WTC11 (cell line): ENCODE results near the gene SLC24A3. TPM values are rescaled to one million over a fixed set of nuclear protein-coding genes. Genes with fewer than 3 reads are reported as not detected.

ENCODE experiments used
- ATAC-seq: fragments of 200-7000 bp; cut with Tn5 transposase; 2 replicates; pipeline ENCODE4 v1.10.0; 2021; ENCODE audit warnings: mild to moderate bottlenecking, moderate library complexity
- CTCF ChIA-PET: fragments of 300-600 bp; sonication (Branson Sonifier 250); formaldehyde crosslinking; loops from one replicate; lab custom pipeline; 2021; ENCODE audit warnings: antibody characterized with exemption; lab: Charles Lee
- POLR2A ChIA-PET: fragments of 350-600 bp; sonication (Branson Sonifier 250); formaldehyde crosslinking; loops from one replicate; lab custom pipeline; 2021; ENCODE audit warnings: antibody characterized with exemption; lab: Charles Lee
- DNase-seq: peaks from one replicate; pipeline ENCODE4 v3.0.0; 2021; ENCODE audit warnings: low spot score
- H3K27ac Mint-ChIP-seq: 2 replicates; pipeline ENCODE4 v1.8.0; 2021; ENCODE audit warnings: mixed read lengths
- H3K27me3 Mint-ChIP-seq: 2 replicates; pipeline ENCODE4 v1.8.0; 2021; ENCODE audit warnings: low read depth, mild to moderate bottlenecking, moderate library complexity, mixed read lengths
- H3K36me3 Mint-ChIP-seq: 2 replicates; pipeline ENCODE4 v1.8.0; 2021; ENCODE audit warnings: mixed read lengths
- H3K4me1 Mint-ChIP-seq: 2 replicates; pipeline ENCODE4 v1.8.0; 2022; ENCODE audit warnings: mixed read lengths
- H3K4me3 Mint-ChIP-seq: 2 replicates; pipeline ENCODE4 v1.8.0; 2021; ENCODE audit warnings: mild to moderate bottlenecking, moderate library complexity, mixed read lengths
- H3K9me3 Mint-ChIP-seq: 2 replicates; pipeline ENCODE4 v1.8.0; 2021; ENCODE audit warnings: mixed read lengths
- AR ChIP-seq: fragments of 250-450 bp; sonication (Bioruptor Pico); IDR thresholded peaks from 2 replicates; pipeline ENCODE4 v1.9.0; 2021; ENCODE audit warnings: mild to moderate bottlenecking
- ATF2 ChIP-seq: sonication (generic); formaldehyde crosslinking; IDR thresholded peaks from 2 replicates; pipeline ENCODE4 v1.8.1; 2022; ENCODE audit warnings: low read depth, missing genetic modification reagents, borderline replicate concordance
- EMX1 ChIP-seq: fragments of 250-450 bp; sonication (Bioruptor Pico); IDR thresholded peaks from 2 replicates; pipeline ENCODE4 v1.8.0; 2021; ENCODE audit warnings: mild to moderate bottlenecking
- ETV6 ChIP-seq: sonication (generic); formaldehyde crosslinking; IDR thresholded peaks from 2 replicates; pipeline ENCODE4 v1.8.1; 2022; ENCODE audit warnings: mild to moderate bottlenecking, missing genetic modification reagents
- HMGXB4 ChIP-seq: sonication (generic); formaldehyde crosslinking; IDR thresholded peaks from 2 replicates; pipeline ENCODE4 v1.8.1; 2023; ENCODE audit warnings: mild to moderate bottlenecking, moderate library complexity, missing genetic modification reagents
- IRF1 ChIP-seq: sonication (generic); formaldehyde crosslinking; IDR thresholded peaks from 2 replicates; pipeline ENCODE4 v1.8.0; 2023; ENCODE audit warnings: missing genetic modification reagents
- MLX ChIP-seq: sonication (generic); formaldehyde crosslinking; IDR thresholded peaks from 2 replicates; pipeline ENCODE4 v1.8.1; 2023; ENCODE audit warnings: mild to moderate bottlenecking, missing genetic modification reagents, moderate library complexity
- NFATC4 ChIP-seq: fragments of 250-450 bp; sonication (Bioruptor Pico); IDR thresholded peaks from 2 replicates; pipeline ENCODE4 v1.9.0; 2021; ENCODE audit warnings: mild to moderate bottlenecking
- NFYB ChIP-seq: sonication (generic); formaldehyde crosslinking; conservative IDR thresholded peaks from 2 replicates; pipeline ENCODE4 v1.8.0; 2022; ENCODE audit warnings: low read depth, missing genetic modification reagents
- NR1H2 ChIP-seq: sonication (generic); formaldehyde crosslinking; IDR thresholded peaks from 2 replicates; pipeline ENCODE4 v1.9.0; 2021; ENCODE audit warnings: mild to moderate bottlenecking, moderate library complexity, missing genetic modification reagents
- RORB ChIP-seq: fragments of 250-450 bp; sonication (Bioruptor Pico); IDR thresholded peaks from 2 replicates; pipeline ENCODE4 v1.9.0; 2021; ENCODE audit warnings: mild to moderate bottlenecking
- USF1 ChIP-seq: sonication (generic); formaldehyde crosslinking; IDR thresholded peaks from 2 replicates; pipeline ENCODE4 v1.8.0; 2022; ENCODE audit warnings: mild to moderate bottlenecking, missing genetic modification reagents
- ZMAT4 ChIP-seq: fragments of 250-450 bp; sonication (Bioruptor Pico); IDR thresholded peaks from 2 replicates; pipeline ENCODE4 v1.9.0; 2021; ENCODE audit warnings: mild to moderate bottlenecking
- ZNF219 ChIP-seq: sonication (generic); formaldehyde crosslinking; IDR thresholded peaks from 2 replicates; pipeline ENCODE4 v1.8.0; 2023; ENCODE audit warnings: missing genetic modification reagents, mild to moderate bottlenecking, borderline replicate concordance
- ZNF317 ChIP-seq: sonication (generic); formaldehyde crosslinking; IDR thresholded peaks from 2 replicates; pipeline ENCODE4 v1.8.1; 2023; ENCODE audit warnings: low read depth, mild to moderate bottlenecking, moderate library complexity, missing genetic modification reagents, borderline replicate concordance
- ZNF416 ChIP-seq: fragments of 250-450 bp; sonication (Bioruptor Pico); IDR thresholded peaks from 2 replicates; pipeline ENCODE4 v1.9.0; 2021; ENCODE audit warnings: mild to moderate bottlenecking, inconsistent platforms
- total RNA-seq: library from RNA; stranded (reverse); gene quantifications from 3 replicates; pipeline ENCODE4 v1.2.3, GENCODE V29; 2021
- TF ChIP-seq, protein P1 (sequence below): sonication (generic); formaldehyde crosslinking; IDR thresholded peaks from 2 replicates; pipeline ENCODE4 v1.8.1; 2022; ENCODE audit warnings: missing genetic modification reagents, borderline replicate concordance
- TF ChIP-seq, protein P2 (sequence below): sonication (generic); formaldehyde crosslinking; IDR thresholded peaks from 2 replicates; pipeline ENCODE4 v1.8.0; 2023; ENCODE audit warnings: missing genetic modification reagents, mild to moderate bottlenecking, borderline replicate concordance
- TF ChIP-seq, protein P3 (sequence below): sonication (generic); formaldehyde crosslinking; conservative IDR thresholded peaks from 2 replicates; pipeline ENCODE4 v1.8.1; 2022; ENCODE audit warnings: mild to moderate bottlenecking, missing genetic modification reagents

The SLC24A3 gene
- total RNA-seq, 1 experiment from 2014 or later: 5.7 TPM

GRCh38 chr20:19714579-19714840, 502.1 kb downstream of the SLC24A3 start:
- ATAC-seq (no peak), DNase-seq (no peak)
- Mint-ChIP-seq H3K9me3 (peaks cover 37% of the 10 kb centered on the region), H3K27ac (no peak overlapping the region), H3K4me1 (peaks cover 2% of the 10 kb centered on the region; the same call in 1 of the 2 replicates), H3K27me3 (no peaks in the 10 kb centered on the region), H3K4me3 (no peak overlapping the region), H3K36me3 (peaks cover 26% of the 10 kb centered on the region)
- TF ChIP-seq, protein P1, sequence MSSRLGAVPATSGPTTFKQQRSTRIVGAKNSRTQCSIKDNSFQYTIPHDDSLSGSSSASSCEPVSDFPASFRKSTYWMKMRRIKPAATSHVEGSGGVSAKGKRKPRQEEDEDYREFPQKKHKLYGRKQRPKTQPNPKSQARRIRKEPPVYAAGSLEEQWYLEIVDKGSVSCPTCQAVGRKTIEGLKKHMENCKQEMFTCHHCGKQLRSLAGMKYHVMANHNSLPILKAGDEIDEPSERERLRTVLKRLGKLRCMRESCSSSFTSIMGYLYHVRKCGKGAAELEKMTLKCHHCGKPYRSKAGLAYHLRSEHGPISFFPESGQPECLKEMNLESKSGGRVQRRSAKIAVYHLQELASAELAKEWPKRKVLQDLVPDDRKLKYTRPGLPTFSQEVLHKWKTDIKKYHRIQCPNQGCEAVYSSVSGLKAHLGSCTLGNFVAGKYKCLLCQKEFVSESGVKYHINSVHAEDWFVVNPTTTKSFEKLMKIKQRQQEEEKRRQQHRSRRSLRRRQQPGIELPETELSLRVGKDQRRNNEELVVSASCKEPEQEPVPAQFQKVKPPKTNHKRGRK: no peak
- TF ChIP-seq ZNF317 (CRISPR knock-in tag): no peak
- no peak for TF ChIP-seq USF1 (CRISPR knock-in tag)
- TF ChIP-seq ZNF219 (CRISPR knock-in tag): no peak
- TF ChIP-seq IRF1 (CRISPR knock-in tag): no peak
- no peak for TF ChIP-seq MLX
- no peak for TF ChIP-seq NFATC4 (CRISPR knock-in tag)
- TF ChIP-seq, protein P2, sequence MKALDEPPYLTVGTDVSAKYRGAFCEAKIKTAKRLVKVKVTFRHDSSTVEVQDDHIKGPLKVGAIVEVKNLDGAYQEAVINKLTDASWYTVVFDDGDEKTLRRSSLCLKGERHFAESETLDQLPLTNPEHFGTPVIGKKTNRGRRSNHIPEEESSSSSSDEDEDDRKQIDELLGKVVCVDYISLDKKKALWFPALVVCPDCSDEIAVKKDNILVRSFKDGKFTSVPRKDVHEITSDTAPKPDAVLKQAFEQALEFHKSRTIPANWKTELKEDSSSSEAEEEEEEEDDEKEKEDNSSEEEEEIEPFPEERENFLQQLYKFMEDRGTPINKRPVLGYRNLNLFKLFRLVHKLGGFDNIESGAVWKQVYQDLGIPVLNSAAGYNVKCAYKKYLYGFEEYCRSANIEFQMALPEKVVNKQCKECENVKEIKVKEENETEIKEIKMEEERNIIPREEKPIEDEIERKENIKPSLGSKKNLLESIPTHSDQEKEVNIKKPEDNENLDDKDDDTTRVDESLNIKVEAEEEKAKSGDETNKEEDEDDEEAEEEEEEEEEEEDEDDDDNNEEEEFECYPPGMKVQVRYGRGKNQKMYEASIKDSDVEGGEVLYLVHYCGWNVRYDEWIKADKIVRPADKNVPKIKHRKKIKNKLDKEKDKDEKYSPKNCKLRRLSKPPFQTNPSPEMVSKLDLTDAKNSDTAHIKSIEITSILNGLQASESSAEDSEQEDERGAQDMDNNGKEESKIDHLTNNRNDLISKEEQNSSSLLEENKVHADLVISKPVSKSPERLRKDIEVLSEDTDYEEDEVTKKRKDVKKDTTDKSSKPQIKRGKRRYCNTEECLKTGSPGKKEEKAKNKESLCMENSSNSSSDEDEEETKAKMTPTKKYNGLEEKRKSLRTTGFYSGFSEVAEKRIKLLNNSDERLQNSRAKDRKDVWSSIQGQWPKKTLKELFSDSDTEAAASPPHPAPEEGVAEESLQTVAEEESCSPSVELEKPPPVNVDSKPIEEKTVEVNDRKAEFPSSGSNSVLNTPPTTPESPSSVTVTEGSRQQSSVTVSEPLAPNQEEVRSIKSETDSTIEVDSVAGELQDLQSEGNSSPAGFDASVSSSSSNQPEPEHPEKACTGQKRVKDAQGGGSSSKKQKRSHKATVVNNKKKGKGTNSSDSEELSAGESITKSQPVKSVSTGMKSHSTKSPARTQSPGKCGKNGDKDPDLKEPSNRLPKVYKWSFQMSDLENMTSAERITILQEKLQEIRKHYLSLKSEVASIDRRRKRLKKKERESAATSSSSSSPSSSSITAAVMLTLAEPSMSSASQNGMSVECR (CRISPR knock-in tag): no peak
- TF ChIP-seq ETV6 (CRISPR knock-in tag): no peak
- TF ChIP-seq EMX1 (CRISPR knock-in tag): no peak
- no peak for TF ChIP-seq ATF2
- TF ChIP-seq ZMAT4: no peak
- no peak for TF ChIP-seq NR1H2 (CRISPR knock-in tag)
- TF ChIP-seq NFYB (CRISPR knock-in tag): no peak
- TF ChIP-seq RORB (CRISPR knock-in tag): no peak
- TF ChIP-seq, protein P3, sequence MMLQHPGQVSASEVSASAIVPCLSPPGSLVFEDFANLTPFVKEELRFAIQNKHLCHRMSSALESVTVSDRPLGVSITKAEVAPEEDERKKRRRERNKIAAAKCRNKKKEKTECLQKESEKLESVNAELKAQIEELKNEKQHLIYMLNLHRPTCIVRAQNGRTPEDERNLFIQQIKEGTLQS (CRISPR knock-in tag): no peak
- TF ChIP-seq HMGXB4 (CRISPR knock-in tag): no peak
- no peak for TF ChIP-seq ZNF416 (CRISPR knock-in tag)
- no peak for TF ChIP-seq AR (CRISPR knock-in tag)
- POLR2A ChIA-PET: no interaction called here
- CTCF ChIA-PET: interaction anchor here (1.2 kb wide), 1 partner anchor 69 kb away, joined by 6 read pairs; no protein-coding TSS in a partner anchor
